ENCODE data around the gene CORO7. TPM values are rescaled to one million over a fixed set of nuclear protein-coding genes. Genes with fewer than 3 reads are reported as not detected.

CORO7 gene
- total and polyA plus RNA-seq, 7 donors, result 10.0 to 43.4 (median 17.1) TPM

DNA sequence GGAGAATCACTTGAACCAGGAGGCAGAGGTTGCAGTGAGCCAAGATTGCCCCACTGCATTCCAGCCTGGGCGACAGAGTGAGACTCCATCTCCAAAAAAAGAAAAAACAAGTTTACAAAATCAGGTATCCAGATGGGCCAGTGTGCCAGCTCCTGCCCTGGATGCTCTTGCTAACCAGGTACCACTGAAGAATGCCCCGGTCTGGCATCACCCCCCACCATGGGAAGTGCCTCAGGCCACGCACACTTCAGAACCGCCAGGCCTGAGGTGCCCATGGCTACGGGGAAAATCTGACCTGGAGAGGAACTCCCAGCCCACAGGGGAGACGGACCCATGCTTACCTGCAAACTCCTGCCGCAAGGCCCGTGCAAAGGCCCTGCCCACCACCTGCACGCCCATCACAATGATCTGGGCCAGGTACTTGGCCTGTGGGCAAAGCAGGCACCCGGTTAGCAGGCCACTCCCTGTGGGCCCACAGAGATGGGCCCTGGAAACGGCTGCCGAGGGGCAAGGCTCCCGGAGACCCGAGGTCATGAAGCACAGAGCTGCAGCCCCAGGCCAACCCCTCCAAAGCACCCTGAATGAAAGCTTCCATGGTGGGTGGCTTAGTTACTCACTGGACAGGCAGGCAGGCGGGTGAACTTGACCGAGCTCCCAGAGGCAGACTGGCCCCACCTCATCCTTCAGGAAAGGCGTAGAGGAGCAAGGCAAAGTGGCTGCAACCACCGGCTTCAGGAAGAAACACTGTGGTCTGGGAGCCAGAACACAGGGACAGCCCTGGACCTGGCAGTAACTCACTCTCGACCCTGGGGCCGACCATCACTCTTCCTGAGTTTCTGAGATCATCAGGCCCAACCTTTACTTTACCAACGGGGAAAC, 73.3 kb downstream of the CORO7 start:
- no peak for TF ChIP-seq POLR2A (IDR thresholded peaks at IDR 0.05)
- TF ChIP-seq EP300 (IDR thresholded peaks at IDR 0.05), result no peak
- TF ChIP-seq POLR2AphosphoS5 (IDR thresholded peaks at IDR 0.05), result no peak
- TF ChIP-seq, protein P1, sequence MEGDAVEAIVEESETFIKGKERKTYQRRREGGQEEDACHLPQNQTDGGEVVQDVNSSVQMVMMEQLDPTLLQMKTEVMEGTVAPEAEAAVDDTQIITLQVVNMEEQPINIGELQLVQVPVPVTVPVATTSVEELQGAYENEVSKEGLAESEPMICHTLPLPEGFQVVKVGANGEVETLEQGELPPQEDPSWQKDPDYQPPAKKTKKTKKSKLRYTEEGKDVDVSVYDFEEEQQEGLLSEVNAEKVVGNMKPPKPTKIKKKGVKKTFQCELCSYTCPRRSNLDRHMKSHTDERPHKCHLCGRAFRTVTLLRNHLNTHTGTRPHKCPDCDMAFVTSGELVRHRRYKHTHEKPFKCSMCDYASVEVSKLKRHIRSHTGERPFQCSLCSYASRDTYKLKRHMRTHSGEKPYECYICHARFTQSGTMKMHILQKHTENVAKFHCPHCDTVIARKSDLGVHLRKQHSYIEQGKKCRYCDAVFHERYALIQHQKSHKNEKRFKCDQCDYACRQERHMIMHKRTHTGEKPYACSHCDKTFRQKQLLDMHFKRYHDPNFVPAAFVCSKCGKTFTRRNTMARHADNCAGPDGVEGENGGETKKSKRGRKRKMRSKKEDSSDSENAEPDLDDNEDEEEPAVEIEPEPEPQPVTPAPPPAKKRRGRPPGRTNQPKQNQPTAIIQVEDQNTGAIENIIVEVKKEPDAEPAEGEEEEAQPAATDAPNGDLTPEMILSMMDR (IDR thresholded peaks at IDR 0.05), result no peak
- WGBS, 2 donors, result 92 to 93% methylated on average over 21 of the region's 21 CpGs
- H3K27me3 ChIP-seq, result no peaks in the 10 kb centered on the region
- peaks cover 0 to 25% (median 3%) of the 10 kb centered on the region in 4 donors for H3K36me3 ChIP-seq
- intact Hi-C loops (cut with DNase I), result no loop called here
- H3K27ac ChIP-seq, result no peak overlapping the region
- DNase-seq, result peak; percentile 64
- H3K9me3 ChIP-seq, result no peaks in the 10 kb centered on the region
- peaks cover 0 to 32% (median 18%) of the 10 kb centered on the region in 4 donors for H3K4me1 ChIP-seq
- H3K4me3 ChIP-seq, result no peak overlapping the region

DNA sequence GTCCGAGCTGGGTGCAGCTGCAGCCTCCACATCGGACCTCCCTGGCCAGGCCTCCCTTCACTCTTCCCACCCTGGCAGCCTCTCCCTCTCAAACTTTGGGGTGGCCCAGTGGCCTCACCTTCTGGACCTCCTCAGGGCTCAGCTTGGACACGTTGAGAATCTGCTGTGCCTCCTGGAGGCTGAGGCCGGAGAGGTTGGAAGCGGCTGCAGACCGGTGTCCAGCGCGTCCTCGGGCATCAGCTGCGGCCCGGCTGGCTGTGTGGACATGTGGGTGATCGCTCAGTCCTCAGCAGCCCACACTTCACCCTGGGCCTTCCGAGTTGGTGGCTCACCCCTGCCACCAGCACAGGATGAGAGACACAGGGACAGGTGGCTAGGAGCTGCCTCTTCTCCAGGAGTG, 75.1 kb downstream of the CORO7 start:
- DNase-seq, result no peak
- Histone ChIP-seq H3K36me3 (peaks cover 0 to 40% (median 14%) of the 10 kb centered on the region in 4 donors), H3K4me1 (peaks cover 0 to 26% (median 17%) of the 10 kb centered on the region in 4 donors), H3K9me3 (no peaks in the 10 kb centered on the region), H3K27me3 (no peaks in the 10 kb centered on the region), H3K4me3 (no peak overlapping the region), H3K27ac (no peak overlapping the region)
- TF ChIP-seq POLR2A (IDR thresholded peaks at IDR 0.05) (no peak), EP300 (IDR thresholded peaks at IDR 0.05) (no peak), POLR2AphosphoS5 (IDR thresholded peaks at IDR 0.05) (no peak)
- TF ChIP-seq, protein P1 (IDR thresholded peaks at IDR 0.05), result no peak
- 94 to 96% methylated on average over 13 of the region's 13 CpGs for WGBS, 2 donors
- intact Hi-C loops (cut with DNase I), result no loop called here

DNA sequence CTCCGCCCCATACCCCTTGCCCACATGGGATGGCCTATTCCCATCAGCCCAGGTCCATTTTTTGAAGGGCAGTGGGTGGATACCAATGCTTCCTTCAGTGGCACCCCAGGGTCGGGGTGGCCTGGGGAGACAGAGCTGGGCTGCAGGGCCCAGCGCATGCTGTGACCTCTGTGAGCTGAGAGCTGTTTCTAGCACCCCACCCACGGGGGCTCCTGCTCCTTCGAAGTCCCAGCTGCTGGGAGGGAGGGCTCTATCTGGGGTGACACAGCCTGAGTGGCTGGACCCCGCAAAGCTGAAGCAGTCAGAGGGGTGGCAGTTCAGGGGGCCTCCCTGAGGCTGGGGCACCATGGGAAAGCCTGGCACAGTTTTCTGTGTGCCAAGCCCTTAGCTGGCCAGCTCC, 76.0 kb downstream of the CORO7 start:
- Histone ChIP-seq H3K9me3 (no peaks in the 10 kb centered on the region), H3K27ac (no peak overlapping the region), H3K27me3 (no peaks in the 10 kb centered on the region), H3K4me1 (peaks cover 0 to 26% (median 15%) of the 10 kb centered on the region in 4 donors), H3K4me3 (no peak overlapping the region), H3K36me3 (peaks cover 0 to 48% (median 20%) of the 10 kb centered on the region in 4 donors)
- DNase-seq, result no peak
- WGBS, 2 donors, result 90 to 91% methylated on average over 6 of the region's 6 CpGs
- intact Hi-C loops (cut with DNase I), result no loop called here
- no peak for TF ChIP-seq EP300 (IDR thresholded peaks at IDR 0.05)
- TF ChIP-seq, protein P1 (IDR thresholded peaks at IDR 0.05), result no peak

DNA sequence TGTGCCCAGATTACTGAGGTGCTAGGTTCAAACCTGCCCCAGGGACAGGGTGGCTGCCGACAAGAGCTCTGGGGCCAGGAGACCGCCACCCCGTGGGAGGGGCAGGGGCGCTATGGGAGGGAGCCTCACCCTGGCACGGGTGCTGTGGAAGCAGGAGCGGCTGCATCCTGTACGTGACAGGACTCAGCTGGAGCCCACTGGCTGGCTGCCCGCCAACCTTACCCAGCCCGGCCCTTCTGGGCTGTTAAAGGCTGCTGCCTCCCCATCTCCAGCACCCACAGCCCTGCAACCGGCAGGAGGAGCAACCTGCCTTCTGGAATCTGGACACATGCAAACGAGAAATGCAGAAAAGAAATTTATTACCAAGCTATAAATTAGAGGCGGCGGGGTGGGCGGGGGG, 76.5 kb downstream of the CORO7 start:
- DNase-seq, result peak; percentile 83
- Histone ChIP-seq H3K36me3 (peaks cover 0 to 54% (median 23%) of the 10 kb centered on the region in 4 donors), H3K4me1 (peaks cover 0 to 22% (median 15%) of the 10 kb centered on the region in 4 donors), H3K27me3 (no peaks in the 10 kb centered on the region), H3K27ac (peak overlapping the region in 2 of 4 donors; percentile 4 to 20), H3K4me3 (no peak overlapping the region), H3K9me3 (no peaks in the 10 kb centered on the region)
- TF ChIP-seq EP300 (IDR thresholded peaks at IDR 0.05), result no peak
- no peak for TF ChIP-seq POLR2A (IDR thresholded peaks at IDR 0.05)
- TF ChIP-seq POLR2AphosphoS5 (IDR thresholded peaks at IDR 0.05), result no peak
- TF ChIP-seq, protein P1 (IDR thresholded peaks at IDR 0.05), result no peak
- intact Hi-C loops (cut with DNase I), result no loop called here
- 60 to 61% methylated on average over 14 of the region's 14 CpGs for WGBS, 2 donors
